K562 (cell line): ENCODE results near the gene CLK3. TPM values are rescaled to one million over a fixed set of nuclear protein-coding genes. Genes with fewer than 3 reads are reported as not detected.
A peak's percentile ranks its signal among the peaks of the same experiment; 100 is the strongest.

Experiments used
- NFRKB ChIP-seq: fragments of 450-650 bp; IDR thresholded peaks from 2 replicates; pipeline ENCODE4 v1.6.1; 2016; ENCODE audit warnings: low read depth
- NONO ChIP-seq, 2 experiments: fragments of 200-400 bp in 1 of 2; fragments of 450-650 bp in 1 of 2; formaldehyde crosslinking in 1 of 2; IDR thresholded peaks; 2 replicates each; pipeline ENCODE4 v1.6.1; 2017; ENCODE audit warnings: low read depth in 2 of 2, mild to moderate bottlenecking in 2 of 2, moderate library complexity in 2 of 2, low read length in 1 of 2
- RBM22 ChIP-seq: fragments of 200-400 bp; formaldehyde crosslinking; IDR thresholded peaks from 2 replicates; pipeline ENCODE4 v1.6.1; 2018; ENCODE audit warnings: low read length, low read depth; ENCODE audit not compliant: poor library complexity, severe bottlenecking
- STAG1 ChIP-seq: sonication (generic); formaldehyde crosslinking; IDR thresholded peaks from 2 replicates; pipeline ENCODE4 v1.5.0; 2020; ENCODE audit warnings: missing genetic modification reagents, borderline replicate concordance
- TAF15 ChIP-seq: fragments of 200-400 bp; formaldehyde crosslinking; IDR thresholded peaks from 2 replicates; pipeline ENCODE4 v1.6.1; 2017; ENCODE audit warnings: mild to moderate bottlenecking, low read depth, low read length, moderate library complexity
- ZNF253 ChIP-seq: fragments of 250-450 bp; sonication (Bioruptor Pico); conservative IDR thresholded peaks from 2 replicates; pipeline ENCODE4 v1.6.1; 2021; ENCODE audit warnings: mild to moderate bottlenecking
- ZNF316 ChIP-seq: fragments of 450-650 bp; IDR thresholded peaks from 2 replicates; pipeline ENCODE4 v1.6.1; 2016
- polyA plus RNA-seq, 8 experiments: library from polyadenylated mRNA; depleted of rRNA in 4 of 8; stranded (reverse) in 5 of 8; unstranded in 3 of 8; fragments of >200 nt; fragmentation: Nextera tagmentation in 2 of 8; fragmentation: Illumina TruSeq in 1 of 8; extraction: Ambion mirVana in 2 of 8; extraction: Trizol in 1 of 8; gene quantifications; 2 replicates each; pipeline versions ENCODE4 v1.2.1 to v1.2.3, GENCODE V29; 2011 to 2014; ENCODE audit warnings: inconsistent platforms in 1 of 8, missing spikeins in 1 of 8
- total RNA-seq, 7 experiments: library from RNA; depleted of rRNA in 6 of 7; stranded (reverse); fragments of >200 nt in 6 of 7; fragmentation: Illumina TruSeq in 2 of 7; extraction: Trizol in 2 of 7; gene quantifications; 2 replicates each; pipeline versions ENCODE4 v1.2.1 to v1.2.3, GENCODE V29; 2011 to 2021; ENCODE audit warnings: low replicate concordance in 1 of 7
- TF ChIP-seq, protein P1 (sequence below): sonication (generic); formaldehyde crosslinking; IDR thresholded peaks from 2 replicates; pipeline ENCODE4 v1.8.0; 2022; ENCODE audit warnings: mild to moderate bottlenecking, low read depth, missing genetic modification reagents
- TF ChIP-seq, protein P2 (sequence below): IDR thresholded peaks from 2 replicates; pipeline ENCODE4 v1.6.1; 2011; ENCODE audit warnings: borderline replicate concordance, low read depth, mild to moderate bottlenecking, moderate library complexity, low read length; ENCODE audit not compliant: insufficient read depth, poor library complexity, severe bottlenecking

Gene CLK3
- total and polyA plus RNA-seq, 9 of the 15 experiments (the other 6 are each of a cell fraction or from before 2014, with no cell fraction given), result 1.2 to 95.2 (median 51.7) TPM

DNA sequence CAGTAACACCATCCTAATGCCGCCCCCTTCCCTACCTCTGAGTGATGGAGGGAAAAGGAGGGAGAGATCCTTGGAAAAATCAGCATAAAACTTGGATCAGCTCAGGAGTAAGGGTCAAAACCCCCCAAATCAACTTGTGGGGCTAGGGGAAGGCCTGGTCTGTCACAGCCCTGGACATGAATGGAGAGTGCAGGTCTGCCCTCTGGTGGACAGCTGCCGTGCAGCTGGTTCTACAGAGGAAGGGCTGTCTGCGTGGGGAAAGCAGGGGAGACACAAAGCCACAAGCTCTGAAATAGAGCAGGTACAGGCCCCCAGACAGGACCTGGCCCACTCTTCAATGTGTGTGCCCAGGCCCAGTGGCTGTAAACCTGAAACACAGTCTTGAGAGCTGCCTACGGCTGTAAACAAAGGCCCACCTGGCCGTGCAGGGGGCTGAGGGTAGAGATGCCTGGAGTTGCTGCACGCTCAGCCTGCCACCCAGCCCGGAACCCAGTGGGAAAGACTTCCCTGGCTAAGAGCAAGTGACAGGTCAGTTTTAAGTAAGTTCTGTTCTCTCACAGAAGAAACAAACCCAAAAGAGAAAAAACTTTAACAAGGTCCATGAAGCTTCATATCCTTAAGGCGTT lies 16.4 kb downstream of the CLK3 start (continued):
- TF ChIP-seq STAG1 (CRISPR knock-in tag) (peak; percentile 64; the same call in 1 of the 2 replicates), TAF15 (no peak), ZNF316 (no peak), NONO (IDR thresholded peaks at IDR 0.05; ENCODE audit: low read depth in 2 of 2, low read length in 1 of 2) (no peak), NFRKB (no peak), ZNF253 (no peak), RBM22 (no peak)
- TF ChIP-seq, protein P1, sequence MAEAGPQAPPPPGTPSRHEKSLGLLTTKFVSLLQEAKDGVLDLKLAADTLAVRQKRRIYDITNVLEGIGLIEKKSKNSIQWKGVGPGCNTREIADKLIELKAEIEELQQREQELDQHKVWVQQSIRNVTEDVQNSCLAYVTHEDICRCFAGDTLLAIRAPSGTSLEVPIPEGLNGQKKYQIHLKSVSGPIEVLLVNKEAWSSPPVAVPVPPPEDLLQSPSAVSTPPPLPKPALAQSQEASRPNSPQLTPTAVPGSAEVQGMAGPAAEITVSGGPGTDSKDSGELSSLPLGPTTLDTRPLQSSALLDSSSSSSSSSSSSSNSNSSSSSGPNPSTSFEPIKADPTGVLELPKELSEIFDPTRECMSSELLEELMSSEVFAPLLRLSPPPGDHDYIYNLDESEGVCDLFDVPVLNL (CRISPR knock-in tag), result no peak
- TF ChIP-seq, protein P2, sequence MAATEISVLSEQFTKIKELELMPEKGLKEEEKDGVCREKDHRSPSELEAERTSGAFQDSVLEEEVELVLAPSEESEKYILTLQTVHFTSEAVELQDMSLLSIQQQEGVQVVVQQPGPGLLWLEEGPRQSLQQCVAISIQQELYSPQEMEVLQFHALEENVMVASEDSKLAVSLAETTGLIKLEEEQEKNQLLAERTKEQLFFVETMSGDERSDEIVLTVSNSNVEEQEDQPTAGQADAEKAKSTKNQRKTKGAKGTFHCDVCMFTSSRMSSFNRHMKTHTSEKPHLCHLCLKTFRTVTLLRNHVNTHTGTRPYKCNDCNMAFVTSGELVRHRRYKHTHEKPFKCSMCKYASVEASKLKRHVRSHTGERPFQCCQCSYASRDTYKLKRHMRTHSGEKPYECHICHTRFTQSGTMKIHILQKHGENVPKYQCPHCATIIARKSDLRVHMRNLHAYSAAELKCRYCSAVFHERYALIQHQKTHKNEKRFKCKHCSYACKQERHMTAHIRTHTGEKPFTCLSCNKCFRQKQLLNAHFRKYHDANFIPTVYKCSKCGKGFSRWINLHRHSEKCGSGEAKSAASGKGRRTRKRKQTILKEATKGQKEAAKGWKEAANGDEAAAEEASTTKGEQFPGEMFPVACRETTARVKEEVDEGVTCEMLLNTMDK, result peak; percentile 82
- TF ChIP-seq, all 486 proteins: peak for 12
